DMS114 treated with DMSO at 0.1 percent for 48 hours (cell line): ENCODE data around the gene KAT7.
"Not testable (repeated sequence)": the region's sequence is repeated elsewhere in the genome, so short reads cannot be mapped to it uniquely, and the experiment has no call there.

Experiments used
- DNase-seq: peaks from one replicate; lab custom pipeline; 2025; ENCODE audit not compliant: unreplicated experiment; lab: John Stamatoyannopoulos, UW

The KAT7 gene

DNA sequence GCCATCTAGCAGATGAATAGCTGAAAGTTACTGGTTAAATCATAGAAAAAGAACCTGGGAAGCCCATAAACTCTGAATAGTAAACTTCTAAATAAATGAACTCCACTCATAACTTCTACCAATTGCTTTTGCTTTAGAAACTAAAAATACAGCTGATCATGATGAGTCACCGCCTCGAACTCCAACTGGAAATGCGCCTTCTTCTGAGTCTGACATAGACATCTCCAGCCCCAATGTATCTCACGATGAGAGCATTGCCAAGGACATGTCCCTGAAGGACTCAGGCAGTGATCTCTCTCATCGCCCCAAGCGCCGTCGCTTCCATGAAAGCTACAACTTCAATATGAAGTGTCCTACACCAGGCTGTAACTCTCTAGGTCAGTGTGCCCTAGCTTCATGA, 9.7 kb downstream of the KAT7 start:
- no peak for DNase-seq

DNA sequence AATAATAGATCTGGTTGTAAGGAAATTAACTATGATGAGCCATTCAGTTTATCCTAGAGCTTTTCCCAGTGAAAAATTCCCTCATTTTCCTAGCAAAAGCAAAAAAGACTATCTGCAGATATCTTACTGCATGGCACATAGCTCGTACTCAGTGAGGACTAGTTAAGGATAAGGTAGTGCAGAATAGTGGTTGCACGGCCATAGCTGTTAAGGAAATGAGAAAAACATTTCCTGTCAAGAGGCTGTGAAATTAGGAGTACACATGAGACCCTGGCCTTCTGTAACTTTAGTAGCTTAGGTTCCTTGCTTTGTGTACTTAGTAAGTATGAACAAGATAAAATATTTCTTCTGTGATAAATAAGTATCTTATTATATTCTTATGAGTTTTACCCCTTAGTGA, 10.3 kb downstream of the KAT7 start:
- no peak for DNase-seq

DNA sequence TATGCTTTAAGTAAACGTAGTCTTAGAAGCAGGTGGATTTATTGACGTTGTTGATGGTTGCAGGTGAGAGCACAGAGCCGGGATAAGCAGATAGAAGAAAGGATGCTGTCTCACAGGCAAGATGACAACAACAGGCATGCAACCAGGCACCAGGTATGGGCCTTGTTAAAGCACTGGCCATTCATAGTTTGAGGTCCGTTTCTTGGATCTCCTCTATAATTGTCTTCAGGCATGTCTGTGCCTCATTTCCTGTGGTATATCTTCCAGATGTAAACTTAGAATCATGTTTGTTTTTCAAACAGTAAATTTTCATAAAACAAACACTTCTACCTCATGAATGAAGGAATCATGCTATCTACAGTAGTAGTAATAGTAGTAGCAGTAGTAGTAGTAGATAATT, 20.6 kb downstream of the KAT7 start:
- no peak for DNase-seq

DNA sequence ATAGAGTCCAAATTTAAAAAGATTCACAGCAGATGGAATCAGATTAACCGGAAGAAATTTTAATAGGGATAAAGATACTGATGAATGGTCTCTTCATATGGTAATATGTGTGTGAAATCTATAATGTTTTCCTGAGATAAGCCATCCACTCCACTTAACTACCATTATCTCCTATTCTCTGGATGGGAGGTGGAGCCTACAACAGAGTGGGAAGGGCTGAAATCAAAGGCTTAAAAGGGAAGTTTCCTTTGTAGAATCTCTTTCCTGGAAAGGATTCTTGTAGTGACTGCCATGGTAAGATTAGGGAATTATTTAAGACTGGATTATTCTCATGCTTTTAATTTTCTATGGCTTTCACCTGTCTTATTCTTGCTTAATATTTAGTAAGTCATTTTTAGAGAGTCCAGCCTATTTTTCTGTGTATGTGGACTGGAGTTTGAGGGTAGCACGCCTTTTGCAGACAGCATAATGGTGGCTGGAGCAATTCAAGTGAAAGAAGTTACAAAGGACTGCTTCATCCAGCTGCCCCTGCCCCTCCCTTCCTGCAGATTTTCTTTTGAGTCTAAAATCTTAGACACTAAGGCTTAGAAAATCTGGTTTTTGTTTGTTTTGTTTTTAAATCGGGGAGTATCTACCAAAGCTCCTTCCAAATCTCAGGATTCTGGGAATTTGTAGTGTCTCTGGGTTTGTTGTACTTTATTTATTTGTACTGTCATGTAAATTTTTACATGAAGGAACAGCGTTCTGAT, 26.5 kb downstream of the KAT7 start:
- no peak for DNase-seq

DNA sequence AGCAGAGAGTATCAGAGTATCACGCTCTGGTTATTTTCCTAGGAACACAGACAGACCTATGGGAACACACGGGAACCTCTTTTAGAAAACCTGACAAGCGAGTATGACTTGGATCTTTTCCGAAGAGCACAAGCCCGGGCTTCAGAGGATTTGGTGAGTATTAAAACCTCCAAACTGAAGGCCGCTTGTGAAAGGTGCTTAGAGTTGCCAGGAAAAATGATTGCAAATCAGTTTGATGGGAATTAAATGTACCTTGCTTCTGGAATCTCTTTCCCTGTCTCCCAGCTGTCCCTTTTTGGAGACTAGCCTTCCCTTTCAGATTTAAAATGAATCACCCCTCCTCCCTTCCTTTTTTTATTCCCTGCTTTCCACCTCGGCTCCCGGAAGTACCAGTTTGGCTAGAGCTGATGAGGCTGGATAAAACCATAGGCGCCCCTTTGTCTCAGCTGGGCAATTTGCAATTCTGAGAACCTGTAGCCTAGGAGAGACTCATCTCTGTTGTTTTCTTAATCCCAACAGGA, 27.3 kb downstream of the KAT7 start:
- DNase-seq = no peak

DNA sequence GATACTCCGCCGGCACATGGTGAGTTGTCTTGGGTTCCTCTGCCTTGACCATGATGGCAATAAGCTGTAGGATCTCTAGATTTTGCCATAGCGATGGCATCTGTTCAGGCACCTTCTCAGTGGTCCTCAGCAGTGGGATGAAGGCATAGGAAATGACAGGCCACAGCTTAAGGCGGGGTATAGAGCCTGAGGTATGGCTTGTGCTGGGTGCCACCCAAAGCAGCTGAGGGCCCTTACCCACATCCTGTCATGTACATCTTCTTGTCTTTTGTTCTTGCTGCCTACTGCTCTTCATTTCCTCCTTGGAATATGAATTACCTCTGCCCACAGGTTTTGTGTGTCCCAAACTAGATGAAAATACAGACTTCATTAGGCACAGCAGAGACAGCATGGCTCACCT, 29.5 kb downstream of the KAT7 start:
- DNase-seq = no peak

DNA sequence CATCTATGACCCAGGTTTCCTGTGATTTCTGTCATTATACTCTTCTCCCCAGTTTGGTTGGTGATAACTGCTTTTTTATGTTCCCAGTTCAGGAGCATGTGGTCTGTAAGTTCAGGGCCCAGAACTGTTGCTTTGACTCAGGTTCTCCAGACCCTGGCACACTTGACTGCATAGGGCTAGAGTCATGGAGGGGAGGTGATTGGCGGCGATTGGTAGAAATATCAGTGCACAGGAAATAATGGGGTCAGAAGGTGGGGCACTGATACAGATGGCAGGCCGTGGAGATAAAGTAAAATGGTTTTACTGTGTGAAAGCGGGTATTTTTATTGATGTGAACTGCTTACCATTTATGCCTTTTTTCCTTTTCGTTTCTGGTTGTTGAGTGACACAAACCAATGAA, 30.7 kb downstream of the KAT7 start:
- DNase-seq = no peak

DNA sequence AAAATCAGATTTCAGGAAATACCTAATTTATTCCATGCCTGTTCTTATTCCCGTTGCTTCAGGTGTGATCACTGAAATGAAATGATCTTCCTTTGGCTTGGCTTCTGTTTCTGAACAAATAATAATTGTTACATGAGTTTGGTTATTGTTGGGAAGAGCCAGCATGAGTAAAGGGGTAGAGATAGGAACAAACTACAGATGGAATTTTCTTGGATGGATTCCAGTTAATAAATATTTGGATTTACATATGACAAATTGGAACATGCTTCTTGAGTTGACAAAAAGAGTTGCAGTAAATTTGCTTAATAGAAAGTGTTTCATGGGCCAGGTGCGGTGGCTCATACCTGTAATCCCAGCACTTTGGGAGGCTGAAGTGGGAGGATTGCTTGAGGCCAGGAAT, 31.2 kb downstream of the KAT7 start:
- no peak for DNase-seq

DNA sequence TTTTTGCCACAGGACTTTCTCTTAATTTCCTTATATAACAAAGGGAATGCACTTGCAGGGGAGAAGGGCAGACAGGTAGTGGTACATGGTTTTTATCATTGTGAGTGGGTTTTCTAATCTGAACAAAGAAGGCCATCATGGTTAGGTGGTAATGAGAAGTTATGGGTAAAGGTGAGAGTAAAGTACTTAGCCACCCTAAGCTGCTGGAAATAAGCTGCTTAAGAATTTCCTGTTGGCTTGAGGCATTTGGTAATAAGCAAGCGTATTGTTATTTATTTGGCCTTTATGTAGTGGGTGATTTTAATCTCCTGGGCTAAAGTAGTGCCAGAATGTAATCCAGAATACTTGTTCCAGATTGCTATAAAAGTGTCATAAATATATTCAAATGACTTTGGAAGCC, 32.3 kb downstream of the KAT7 start:
- DNase-seq = no peak

DNA sequence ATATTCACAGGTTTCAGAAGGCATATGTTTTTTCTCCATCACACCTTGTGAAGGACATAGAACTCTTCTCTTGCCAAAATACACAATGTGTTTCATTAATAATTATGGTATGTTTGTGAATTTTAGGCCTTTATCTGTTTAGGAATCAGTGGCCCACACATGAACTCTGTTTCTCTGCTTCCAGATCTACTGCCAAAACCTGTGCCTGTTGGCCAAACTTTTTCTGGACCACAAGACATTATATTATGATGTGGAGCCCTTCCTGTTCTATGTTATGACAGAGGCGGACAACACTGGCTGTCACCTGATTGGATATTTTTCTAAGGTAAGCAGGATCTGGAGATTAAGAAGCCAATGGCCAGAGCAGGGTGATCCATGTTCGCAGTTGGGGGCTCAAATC, 33.0 kb downstream of the KAT7 start:
- DNase-seq = no peak

DNA sequence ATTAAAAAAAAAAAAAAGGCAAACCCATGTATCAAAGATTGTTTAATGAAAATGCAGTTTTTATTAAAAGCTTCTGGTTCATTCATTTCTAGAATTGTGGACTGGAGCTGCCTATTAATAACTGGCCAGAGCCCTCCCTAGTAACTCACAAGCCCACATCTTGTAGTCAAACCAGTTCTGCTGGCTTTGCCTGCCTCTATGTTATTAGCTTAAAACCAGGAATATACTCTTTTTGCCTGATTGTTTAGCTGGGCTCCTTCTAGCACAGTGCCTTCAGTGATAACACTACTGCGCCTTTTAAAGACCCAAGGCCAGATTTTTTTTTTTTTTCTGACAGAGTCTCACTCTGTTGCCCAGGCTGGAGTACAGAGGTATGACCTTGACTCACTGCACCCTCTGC, 33.4 kb downstream of the KAT7 start:
- DNase-seq = no peak

DNA sequence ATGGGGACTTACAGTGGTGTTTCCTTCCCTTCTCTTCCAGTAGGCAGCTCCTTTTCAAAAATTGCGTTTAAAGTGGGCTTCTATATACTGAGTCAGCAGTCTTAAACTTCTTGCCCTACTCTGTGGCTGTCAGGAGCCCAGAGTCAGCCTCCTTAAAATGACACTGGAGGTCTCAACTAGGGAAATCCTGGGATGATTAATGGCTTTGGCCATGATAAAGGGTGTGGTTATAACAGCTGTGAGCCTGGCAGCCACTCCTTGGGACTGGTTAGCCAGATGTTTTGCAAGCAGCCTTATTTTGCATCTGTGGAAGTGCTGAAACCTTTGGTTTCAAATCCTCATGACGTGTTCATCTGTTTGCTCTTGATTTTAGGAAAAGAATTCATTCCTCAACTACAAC, 34.3 kb downstream of the KAT7 start:
- DNase-seq = no peak

DNA sequence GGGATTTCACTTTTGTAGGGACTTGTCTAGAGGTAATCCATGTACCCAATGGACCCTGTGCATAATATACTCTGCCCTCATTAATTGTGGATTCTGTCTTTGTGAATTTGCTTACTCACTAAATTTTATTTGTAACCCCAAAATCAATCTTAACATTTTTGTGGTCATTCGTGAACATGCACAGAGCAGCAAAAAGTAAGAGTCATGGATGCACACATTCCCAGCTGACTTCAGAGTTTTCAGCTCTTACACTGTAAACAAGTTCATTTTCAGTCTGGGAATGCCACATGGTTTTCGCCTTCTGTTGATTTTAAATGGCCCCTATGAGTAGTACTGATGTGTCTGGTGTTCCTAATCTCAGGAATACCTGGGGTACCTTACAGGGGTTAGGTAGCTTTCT, 35.1 kb downstream of the KAT7 start:
- DNase-seq = no peak

DNA sequence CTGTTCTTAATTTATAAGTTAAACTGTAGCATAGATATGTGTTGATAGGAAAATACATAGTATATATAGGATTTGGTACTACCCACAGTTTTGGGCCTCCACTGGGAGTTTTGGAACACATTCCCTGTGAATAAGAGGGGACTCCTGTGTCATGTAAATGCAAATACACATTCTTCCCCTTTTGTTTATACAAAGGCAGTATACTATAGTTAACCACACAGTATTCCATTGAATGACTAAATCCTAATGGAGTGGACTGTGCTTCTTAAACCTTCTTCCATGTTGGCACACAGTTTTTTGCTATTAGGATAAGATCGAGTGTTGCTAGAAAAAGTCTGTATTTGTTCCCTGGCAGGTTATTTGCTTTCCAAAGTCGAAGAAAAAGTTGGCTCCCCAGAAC, 37.2 kb downstream of the KAT7 start:
- no peak for DNase-seq

DNA sequence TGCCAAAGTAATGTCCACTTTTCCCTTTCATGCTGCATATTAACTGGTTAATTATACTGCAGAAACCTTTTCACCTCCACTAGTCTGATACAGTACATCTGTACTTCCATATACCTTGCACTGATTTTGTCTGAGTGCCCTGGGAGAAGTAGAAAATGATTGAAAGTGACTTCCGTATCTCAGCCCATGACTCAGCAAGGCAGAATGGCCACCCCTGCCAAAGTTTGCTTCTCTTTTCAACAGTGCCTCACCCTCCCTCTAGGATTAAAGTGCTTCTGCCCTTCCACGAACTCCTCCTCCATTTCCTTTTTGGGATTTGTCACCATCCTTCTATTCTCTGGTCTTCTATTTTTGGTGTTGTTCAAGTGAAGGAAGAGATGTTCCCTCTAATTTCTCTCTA, 39.8 kb downstream of the KAT7 start:
- not testable (repeated sequence) for DNase-seq

DNA sequence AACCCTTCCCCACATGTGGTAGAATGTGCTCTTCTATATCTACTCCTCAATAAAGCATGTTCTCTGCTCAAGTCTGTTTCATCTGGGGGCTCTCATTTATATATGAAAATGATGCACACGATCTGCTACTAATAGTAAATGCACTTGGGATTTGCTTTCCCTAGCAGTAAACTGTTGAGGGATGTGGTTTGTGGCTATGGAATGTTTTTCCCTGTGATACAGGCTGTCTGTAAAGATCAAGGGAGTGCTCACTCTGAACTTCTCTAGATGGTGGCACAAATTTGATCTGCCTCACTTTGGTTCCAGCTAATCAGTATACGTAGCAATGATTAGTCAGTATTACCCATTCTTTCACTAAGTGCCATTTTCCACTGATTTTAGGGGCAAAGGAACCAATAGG, 40.5 kb downstream of the KAT7 start:
- no peak for DNase-seq

DNA sequence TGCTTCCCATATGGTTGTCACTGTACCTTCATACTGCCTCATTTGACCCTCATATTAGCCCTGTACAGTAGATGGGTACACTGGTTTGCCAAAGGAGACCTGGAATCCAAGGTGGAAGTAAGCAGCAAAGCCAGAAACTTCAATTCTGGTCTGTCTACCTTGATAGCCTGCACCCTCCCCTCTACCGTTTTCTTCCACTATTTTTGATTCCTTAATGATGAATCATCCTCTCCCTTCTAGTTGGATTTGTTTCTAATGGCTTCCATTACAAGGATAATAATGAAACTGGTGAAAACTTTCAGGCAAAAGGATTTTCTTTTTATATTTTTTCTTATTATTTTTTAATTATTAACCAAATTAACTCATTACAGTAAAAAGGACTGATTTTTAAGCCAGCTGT, 42.1 kb downstream of the KAT7 start:
- DNase-seq = no peak

DNA sequence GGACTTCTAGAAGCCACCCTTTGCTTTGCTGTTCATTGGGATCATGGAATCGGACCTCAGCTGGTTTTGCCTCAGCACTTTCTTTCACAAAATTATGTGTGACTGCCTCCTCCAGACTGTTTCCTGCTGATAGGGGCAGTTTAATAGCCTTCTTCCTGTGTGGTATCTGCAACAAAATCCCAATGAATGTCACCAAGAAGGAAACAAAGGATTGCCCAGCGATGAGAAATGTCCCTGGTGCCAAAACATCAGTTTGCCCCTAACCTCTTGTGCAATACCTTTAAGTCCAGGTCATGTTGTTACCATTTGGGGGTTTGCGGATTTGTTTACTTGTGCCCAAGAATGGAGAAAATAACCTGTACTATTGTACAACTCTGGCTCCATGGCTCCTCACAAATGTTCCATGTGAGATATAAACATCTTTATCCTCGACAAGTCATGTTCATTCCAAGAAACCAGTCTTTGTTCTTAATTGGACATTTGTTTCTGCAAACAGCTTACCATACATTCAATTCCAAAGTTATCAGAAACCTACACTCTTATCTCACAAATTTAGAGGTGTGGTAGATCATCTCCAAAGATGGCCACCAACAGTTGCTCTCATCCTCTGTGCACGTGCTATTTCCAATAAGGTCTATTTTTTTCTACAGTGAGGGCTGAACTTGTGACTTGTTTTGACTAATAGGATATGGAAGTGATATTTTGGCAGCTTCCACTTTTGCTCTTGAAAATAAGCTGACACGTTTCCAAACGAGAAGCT, 44.5 kb downstream of the KAT7 start:
- DNase-seq = no peak

DNA sequence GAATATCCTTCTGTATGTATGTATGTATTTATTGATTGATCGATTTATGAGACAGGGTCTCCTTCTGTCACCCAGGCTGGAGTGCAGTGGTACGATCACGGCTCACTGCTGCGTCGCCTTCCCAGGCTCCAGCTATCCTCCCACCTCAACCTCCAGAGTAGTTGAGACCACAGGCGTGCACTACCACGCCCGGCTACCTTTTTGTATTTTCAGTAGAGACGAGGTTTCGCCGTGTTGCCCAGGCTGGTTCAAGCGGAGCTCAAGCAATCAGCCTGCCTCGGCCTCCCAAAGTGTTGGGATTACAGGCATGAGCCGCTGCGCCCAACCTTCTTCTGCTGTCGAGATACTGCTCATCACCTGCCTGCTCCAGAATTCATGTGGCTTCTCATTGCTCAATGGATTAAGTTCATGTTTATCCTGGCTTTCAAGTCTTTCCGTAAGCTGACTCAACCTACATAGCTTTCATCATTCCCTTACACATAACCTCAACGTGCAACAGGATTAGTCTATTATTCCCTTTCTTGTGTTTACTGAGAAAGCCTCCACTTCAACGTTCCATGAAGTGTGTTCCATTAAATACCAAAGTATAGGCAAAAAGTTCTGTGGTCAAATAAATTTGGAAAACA, 45.8 kb downstream of the KAT7 start:
- DNase-seq = no peak

DNA sequence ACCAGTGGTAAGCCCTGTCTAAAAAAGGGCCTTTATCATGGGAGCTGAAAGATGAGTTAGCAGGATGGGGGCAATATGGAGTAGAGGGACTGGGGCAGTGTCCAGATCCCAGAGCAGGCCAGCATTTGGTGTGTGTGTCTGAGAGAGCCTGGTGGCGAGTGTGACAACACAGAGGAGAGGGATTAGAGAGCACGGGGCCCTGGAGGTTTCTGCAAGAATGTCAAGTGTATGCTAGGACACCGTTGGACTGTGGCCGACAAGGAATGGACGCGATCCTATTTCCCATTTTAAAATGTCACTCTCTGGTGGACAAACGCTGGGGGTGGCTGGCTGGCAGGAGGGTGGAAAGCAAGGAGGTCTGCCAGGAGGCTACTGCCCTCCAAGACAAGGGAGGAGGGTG, 47.0 kb downstream of the KAT7 start:
- no peak for DNase-seq

DNA sequence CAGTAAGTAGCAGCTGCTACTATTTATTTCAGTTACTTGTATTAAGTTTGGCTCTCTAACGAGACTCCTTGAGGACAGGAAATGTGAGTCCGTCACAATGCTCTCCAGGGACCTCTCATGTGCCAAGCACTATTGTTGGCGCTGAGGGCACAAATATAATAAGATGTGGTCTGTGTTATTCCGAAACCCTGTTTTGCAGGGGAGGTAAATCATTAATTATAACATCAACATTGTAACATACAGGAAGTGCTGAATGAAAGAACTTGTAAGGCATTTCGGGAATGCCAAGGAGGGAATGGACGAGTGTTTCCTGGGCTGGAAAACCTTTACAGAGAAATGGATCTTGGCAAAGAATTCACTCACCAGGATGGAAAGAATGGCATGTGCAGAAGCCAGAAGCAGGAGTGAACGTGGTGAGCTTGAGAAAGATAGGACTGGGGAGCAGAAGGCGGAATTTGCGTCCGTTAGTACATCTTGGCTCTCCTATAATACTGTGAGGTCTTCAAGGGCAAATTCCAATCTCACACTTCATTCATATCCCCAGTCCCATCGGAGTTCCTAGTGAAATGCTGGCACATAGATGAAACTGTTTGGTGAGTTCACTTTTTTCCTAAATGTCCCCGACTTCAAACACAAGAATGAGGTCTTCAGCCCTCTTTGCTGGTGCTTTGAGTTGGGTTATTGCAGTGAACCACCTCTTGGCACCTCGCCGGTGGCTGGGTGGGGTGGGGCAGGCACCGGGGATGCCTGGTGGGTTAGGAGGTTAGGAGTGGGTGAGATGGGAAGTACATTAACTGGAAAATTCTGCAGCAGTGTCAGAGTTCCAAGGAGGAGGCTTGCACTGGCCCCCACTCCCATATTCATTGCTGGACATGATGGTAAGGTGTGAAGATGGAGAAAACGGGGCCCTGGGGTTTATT, 47.9 kb downstream of the KAT7 start:
- no peak for DNase-seq
